GM23338 (cell line): ENCODE measurements around the gene KDM1A.

Experiments
- CREB1 ChIP-seq: fragments of 250-450 bp; sonication (Bioruptor Pico); IDR thresholded peaks from 2 replicates; pipeline ENCODE4 v1.5.0; 2020; ENCODE audit warnings: low read depth, mild to moderate bottlenecking, moderate library complexity
- EZH2 ChIP-seq: fragments of 200-600 bp; sonication (generic); IDR thresholded peaks from one replicate; pipeline ENCODE4 v1.8.0; 2017; ENCODE audit warnings: antibody characterized with exemption, mild to moderate bottlenecking, low read depth; ENCODE audit not compliant: unreplicated experiment
- EZH2phosphoT487 ChIP-seq: fragments of 200-600 bp; sonication (generic); IDR thresholded peaks from one replicate; pipeline ENCODE4 v1.8.1; 2018; ENCODE audit warnings: antibody characterized with exemption; ENCODE audit not compliant: unreplicated experiment
- JUNB ChIP-seq: IDR thresholded peaks from one replicate; pipeline ENCODE4 v1.6.1; 2016; ENCODE audit warnings: antibody characterized with exemption; ENCODE audit not compliant: unreplicated experiment
- NANOG ChIP-seq: IDR thresholded peaks from 2 replicates; pipeline ENCODE4 v1.6.1; 2016; ENCODE audit warnings: antibody characterized with exemption, borderline replicate concordance
- POLR2AphosphoS5 ChIP-seq: IDR thresholded peaks from 2 replicates; pipeline ENCODE4 v1.6.1; 2016; ENCODE audit warnings: antibody characterized with exemption, low read depth
- STAT1 ChIP-seq: IDR thresholded peaks from one replicate; pipeline ENCODE4 v1.6.1; 2016; ENCODE audit warnings: antibody characterized with exemption; ENCODE audit not compliant: unreplicated experiment
- ZNF114 ChIP-seq: fragments of 250-450 bp; sonication (Bioruptor Pico); IDR thresholded peaks from 2 replicates; pipeline ENCODE4 v1.5.0; 2020; ENCODE audit warnings: mild to moderate bottlenecking, moderate library complexity
- ZNF331 ChIP-seq: fragments of 250-450 bp; sonication (Bioruptor Pico); IDR thresholded peaks from 2 replicates; pipeline ENCODE4 v1.5.0; 2020; ENCODE audit warnings: low read depth, mild to moderate bottlenecking, moderate library complexity
- TF ChIP-seq, protein P1 (sequence below), 2 experiments: fragments of 200-600 bp in 1 of 2; sonication (generic) in 1 of 2; conservative IDR thresholded peaks; 2 replicates each; pipeline versions ENCODE4 v1.5.1 to v1.6.1; 2016 to 2017; ENCODE audit warnings: antibody characterized with exemption in 2 of 2, low read depth in 2 of 2, mild to moderate bottlenecking in 2 of 2, moderate library complexity in 1 of 2
- TF ChIP-seq, protein P2 (sequence below): IDR thresholded peaks from one replicate; pipeline ENCODE4 v1.6.1; 2018; ENCODE audit warnings: antibody characterized with exemption; ENCODE audit not compliant: unreplicated experiment
- TF ChIP-seq, protein P3 (sequence below): IDR thresholded peaks from 2 replicates; pipeline ENCODE4 v1.6.1; 2016; ENCODE audit warnings: antibody characterized with exemption
- TF ChIP-seq, protein P4 (sequence below): fragments of 250-450 bp; sonication (Bioruptor Pico); IDR thresholded peaks from 2 replicates; pipeline ENCODE4 v1.5.0; 2020; ENCODE audit warnings: mild to moderate bottlenecking, moderate library complexity

DNA sequence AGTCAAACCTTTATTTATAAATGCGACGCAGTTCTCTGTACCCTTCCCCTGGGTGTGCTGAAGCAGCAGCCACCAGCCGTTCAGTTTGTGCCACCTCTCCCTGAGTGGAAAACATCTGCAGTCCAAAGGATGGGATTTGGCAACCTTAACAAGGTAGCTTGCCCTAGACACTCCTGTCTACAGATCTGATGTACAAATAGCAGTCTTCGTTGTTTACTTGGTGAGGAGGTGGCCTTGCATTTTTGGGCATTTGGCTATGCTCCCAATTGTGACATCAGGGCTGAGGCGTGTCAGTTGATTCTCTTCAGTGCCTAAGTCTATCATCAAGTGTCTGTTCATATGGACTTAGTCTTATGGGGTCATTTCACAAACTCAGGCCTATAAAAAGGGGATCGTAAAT lies 59.8 kb downstream of the KDM1A start:
- TF ChIP-seq, protein P1, sequence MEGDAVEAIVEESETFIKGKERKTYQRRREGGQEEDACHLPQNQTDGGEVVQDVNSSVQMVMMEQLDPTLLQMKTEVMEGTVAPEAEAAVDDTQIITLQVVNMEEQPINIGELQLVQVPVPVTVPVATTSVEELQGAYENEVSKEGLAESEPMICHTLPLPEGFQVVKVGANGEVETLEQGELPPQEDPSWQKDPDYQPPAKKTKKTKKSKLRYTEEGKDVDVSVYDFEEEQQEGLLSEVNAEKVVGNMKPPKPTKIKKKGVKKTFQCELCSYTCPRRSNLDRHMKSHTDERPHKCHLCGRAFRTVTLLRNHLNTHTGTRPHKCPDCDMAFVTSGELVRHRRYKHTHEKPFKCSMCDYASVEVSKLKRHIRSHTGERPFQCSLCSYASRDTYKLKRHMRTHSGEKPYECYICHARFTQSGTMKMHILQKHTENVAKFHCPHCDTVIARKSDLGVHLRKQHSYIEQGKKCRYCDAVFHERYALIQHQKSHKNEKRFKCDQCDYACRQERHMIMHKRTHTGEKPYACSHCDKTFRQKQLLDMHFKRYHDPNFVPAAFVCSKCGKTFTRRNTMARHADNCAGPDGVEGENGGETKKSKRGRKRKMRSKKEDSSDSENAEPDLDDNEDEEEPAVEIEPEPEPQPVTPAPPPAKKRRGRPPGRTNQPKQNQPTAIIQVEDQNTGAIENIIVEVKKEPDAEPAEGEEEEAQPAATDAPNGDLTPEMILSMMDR (conservative IDR thresholded peaks at IDR 0.05; ENCODE audit: low read depth in 2 of 2): no peak
- TF ChIP-seq, protein P2, sequence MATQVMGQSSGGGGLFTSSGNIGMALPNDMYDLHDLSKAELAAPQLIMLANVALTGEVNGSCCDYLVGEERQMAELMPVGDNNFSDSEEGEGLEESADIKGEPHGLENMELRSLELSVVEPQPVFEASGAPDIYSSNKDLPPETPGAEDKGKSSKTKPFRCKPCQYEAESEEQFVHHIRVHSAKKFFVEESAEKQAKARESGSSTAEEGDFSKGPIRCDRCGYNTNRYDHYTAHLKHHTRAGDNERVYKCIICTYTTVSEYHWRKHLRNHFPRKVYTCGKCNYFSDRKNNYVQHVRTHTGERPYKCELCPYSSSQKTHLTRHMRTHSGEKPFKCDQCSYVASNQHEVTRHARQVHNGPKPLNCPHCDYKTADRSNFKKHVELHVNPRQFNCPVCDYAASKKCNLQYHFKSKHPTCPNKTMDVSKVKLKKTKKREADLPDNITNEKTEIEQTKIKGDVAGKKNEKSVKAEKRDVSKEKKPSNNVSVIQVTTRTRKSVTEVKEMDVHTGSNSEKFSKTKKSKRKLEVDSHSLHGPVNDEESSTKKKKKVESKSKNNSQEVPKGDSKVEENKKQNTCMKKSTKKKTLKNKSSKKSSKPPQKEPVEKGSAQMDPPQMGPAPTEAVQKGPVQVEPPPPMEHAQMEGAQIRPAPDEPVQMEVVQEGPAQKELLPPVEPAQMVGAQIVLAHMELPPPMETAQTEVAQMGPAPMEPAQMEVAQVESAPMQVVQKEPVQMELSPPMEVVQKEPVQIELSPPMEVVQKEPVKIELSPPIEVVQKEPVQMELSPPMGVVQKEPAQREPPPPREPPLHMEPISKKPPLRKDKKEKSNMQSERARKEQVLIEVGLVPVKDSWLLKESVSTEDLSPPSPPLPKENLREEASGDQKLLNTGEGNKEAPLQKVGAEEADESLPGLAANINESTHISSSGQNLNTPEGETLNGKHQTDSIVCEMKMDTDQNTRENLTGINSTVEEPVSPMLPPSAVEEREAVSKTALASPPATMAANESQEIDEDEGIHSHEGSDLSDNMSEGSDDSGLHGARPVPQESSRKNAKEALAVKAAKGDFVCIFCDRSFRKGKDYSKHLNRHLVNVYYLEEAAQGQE: no peak
- TF ChIP-seq EZH2phosphoT487 (no peak), POLR2AphosphoS5 (no peak), EZH2 (no peak), ZNF331 (CRISPR knock-in tag) (no peak), NANOG (no peak), JUNB (no peak), CREB1 (CRISPR knock-in tag) (no peak), STAT1 (no peak), ZNF114 (CRISPR knock-in tag) (no peak)
- TF ChIP-seq, protein P3, sequence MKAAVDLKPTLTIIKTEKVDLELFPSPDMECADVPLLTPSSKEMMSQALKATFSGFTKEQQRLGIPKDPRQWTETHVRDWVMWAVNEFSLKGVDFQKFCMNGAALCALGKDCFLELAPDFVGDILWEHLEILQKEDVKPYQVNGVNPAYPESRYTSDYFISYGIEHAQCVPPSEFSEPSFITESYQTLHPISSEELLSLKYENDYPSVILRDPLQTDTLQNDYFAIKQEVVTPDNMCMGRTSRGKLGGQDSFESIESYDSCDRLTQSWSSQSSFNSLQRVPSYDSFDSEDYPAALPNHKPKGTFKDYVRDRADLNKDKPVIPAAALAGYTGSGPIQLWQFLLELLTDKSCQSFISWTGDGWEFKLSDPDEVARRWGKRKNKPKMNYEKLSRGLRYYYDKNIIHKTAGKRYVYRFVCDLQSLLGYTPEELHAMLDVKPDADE: no peak
- TF ChIP-seq, protein P4, sequence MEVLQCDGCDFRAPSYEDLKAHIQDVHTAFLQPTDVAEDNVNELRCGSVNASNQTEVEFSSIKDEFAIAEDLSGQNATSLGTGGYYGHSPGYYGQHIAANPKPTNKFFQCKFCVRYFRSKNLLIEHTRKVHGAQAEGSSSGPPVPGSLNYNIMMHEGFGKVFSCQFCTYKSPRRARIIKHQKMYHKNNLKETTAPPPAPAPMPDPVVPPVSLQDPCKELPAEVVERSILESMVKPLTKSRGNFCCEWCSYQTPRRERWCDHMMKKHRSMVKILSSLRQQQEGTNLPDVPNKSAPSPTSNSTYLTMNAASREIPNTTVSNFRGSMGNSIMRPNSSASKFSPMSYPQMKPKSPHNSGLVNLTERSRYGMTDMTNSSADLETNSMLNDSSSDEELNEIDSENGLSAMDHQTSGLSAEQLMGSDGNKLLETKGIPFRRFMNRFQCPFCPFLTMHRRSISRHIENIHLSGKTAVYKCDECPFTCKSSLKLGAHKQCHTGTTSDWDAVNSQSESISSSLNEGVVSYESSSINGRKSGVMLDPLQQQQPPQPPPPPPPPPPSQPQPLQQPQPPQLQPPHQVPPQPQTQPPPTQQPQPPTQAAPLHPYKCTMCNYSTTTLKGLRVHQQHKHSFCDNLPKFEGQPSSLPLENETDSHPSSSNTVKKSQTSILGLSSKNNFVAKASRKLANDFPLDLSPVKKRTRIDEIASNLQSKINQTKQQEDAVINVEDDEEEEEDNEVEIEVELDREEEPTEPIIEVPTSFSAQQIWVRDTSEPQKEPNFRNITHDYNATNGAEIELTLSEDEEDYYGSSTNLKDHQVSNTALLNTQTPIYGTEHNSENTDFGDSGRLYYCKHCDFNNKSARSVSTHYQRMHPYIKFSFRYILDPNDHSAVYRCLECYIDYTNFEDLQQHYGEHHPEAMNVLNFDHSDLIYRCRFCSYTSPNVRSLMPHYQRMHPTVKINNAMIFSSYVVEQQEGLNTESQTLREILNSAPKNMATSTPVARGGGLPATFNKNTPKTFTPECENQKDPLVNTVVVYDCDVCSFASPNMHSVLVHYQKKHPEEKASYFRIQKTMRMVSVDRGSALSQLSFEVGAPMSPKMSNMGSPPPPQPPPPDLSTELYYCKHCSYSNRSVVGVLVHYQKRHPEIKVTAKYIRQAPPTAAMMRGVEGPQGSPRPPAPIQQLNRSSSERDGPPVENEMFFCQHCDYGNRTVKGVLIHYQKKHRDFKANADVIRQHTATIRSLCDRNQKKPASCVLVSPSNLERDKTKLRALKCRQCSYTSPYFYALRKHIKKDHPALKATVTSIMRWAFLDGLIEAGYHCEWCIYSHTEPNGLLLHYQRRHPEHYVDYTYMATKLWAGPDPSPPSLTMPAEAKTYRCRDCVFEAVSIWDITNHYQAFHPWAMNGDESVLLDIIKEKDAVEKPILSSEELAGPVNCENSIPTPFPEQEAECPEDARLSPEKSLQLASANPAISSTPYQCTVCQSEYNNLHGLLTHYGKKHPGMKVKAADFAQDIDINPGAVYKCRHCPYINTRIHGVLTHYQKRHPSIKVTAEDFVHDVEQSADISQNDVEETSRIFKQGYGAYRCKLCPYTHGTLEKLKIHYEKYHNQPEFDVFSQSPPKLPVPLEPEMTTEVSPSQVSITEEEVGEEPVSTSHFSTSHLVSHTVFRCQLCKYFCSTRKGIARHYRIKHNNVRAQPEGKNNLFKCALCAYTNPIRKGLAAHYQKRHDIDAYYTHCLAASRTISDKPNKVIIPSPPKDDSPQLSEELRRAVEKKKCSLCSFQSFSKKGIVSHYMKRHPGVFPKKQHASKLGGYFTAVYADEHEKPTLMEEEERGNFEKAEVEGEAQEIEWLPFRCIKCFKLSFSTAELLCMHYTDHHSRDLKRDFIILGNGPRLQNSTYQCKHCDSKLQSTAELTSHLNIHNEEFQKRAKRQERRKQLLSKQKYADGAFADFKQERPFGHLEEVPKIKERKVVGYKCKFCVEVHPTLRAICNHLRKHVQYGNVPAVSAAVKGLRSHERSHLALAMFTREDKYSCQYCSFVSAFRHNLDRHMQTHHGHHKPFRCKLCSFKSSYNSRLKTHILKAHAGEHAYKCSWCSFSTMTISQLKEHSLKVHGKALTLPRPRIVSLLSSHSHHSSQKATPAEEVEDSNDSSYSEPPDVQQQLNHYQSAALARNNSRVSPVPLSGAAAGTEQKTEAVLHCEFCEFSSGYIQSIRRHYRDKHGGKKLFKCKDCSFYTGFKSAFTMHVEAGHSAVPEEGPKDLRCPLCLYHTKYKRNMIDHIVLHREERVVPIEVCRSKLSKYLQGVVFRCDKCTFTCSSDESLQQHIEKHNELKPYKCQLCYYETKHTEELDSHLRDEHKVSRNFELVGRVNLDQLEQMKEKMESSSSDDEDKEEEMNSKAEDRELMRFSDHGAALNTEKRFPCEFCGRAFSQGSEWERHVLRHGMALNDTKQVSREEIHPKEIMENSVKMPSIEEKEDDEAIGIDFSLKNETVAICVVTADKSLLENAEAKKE (CRISPR knock-in tag): no peak
